Neural progenitor cell (in vitro differentiated cells): Measurements from ENCODE around the gene PRMT6. TPM values are rescaled to one million over a fixed set of nuclear protein-coding genes. Genes with fewer than 3 reads are reported as not detected.

Experiments used
- DNase-seq: peaks from one replicate; pipeline ENCODE4 v3.0.0-alpha.2; 2016; ENCODE audit warnings: low spot score
- H2AFZ ChIP-seq: fragments of 200-600 bp; sonication (generic); replicated peaks from 2 replicates; pipeline ENCODE4 v1.6.1; 2016; ENCODE audit warnings: antibody characterized with exemption
- H3F3A ChIP-seq: fragments of 200-600 bp; sonication (generic); 2 replicates; pipeline ENCODE4 v1.6.1; 2016; ENCODE audit warnings: antibody characterized with exemption, low read depth
- H3K27ac ChIP-seq: fragments of 200-600 bp; sonication (generic); 2 replicates; pipeline ENCODE4 v1.5.1; 2016; ENCODE audit warnings: mild to moderate bottlenecking
- H3K27me3 ChIP-seq: fragments of 200-600 bp; sonication (generic); 2 replicates; pipeline ENCODE4 v1.6.1; 2016; ENCODE audit warnings: mild to moderate bottlenecking, moderate library complexity
- H3K36me3 ChIP-seq: fragments of 200-600 bp; sonication (generic); 2 replicates; pipeline ENCODE4 v1.5.1; 2016
- H3K4me1 ChIP-seq: fragments of 200-600 bp; sonication (generic); 2 replicates; pipeline ENCODE4 v1.6.1; 2016; ENCODE audit warnings: mixed run types
- H3K4me2 ChIP-seq: fragments of 200-600 bp; sonication (generic); 2 replicates; pipeline ENCODE4 v1.6.1; 2016
- H3K4me3 ChIP-seq: fragments of 200-600 bp; sonication (generic); 2 replicates; pipeline ENCODE4 v1.5.1; 2016
- H3K79me2 ChIP-seq: fragments of 200-600 bp; sonication (generic); 2 replicates; pipeline ENCODE4 v1.6.1; 2016; ENCODE audit warnings: low read depth
- H3K9ac ChIP-seq: fragments of 200-600 bp; sonication (generic); 2 replicates; pipeline ENCODE4 v1.6.1; 2016
- H3K9me3 ChIP-seq: fragments of 200-600 bp; sonication (generic); 2 replicates; pipeline ENCODE4 v1.5.1; 2016; ENCODE audit warnings: low read depth
- H4K20me1 ChIP-seq: fragments of 200-600 bp; sonication (generic); 2 replicates; pipeline ENCODE4 v1.6.1; 2016; ENCODE audit warnings: low read depth
- H3K27ac Mint-ChIP-seq: 3 replicates; pipeline ENCODE4 v1.8.0; 2021; ENCODE audit warnings: mixed read lengths
- H3K27me3 Mint-ChIP-seq: 2 replicates; pipeline ENCODE4 v1.8.0; 2022; ENCODE audit warnings: low read depth, mild to moderate bottlenecking, inconsistent platforms, moderate library complexity, mixed read lengths; ENCODE audit not compliant: insufficient read depth
- H3K36me3 Mint-ChIP-seq: 3 replicates; pipeline ENCODE4 v1.8.0; 2021; ENCODE audit warnings: mixed read lengths
- H3K4me1 Mint-ChIP-seq: 3 replicates; pipeline ENCODE4 v1.8.0; 2021; ENCODE audit warnings: mixed read lengths
- H3K4me3 Mint-ChIP-seq: 3 replicates; pipeline ENCODE4 v1.8.0; 2021; ENCODE audit warnings: mild to moderate bottlenecking, moderate library complexity, mixed read lengths
- H3K9me3 Mint-ChIP-seq: 3 replicates; pipeline ENCODE4 v1.8.0; 2020; ENCODE audit warnings: mixed read lengths
- EZH2 ChIP-seq: fragments of 200-600 bp; sonication (generic); IDR thresholded peaks from 2 replicates; pipeline ENCODE4 v1.6.1; 2017; ENCODE audit warnings: antibody characterized with exemption, mild to moderate bottlenecking, moderate library complexity
- EZH2phosphoT487 ChIP-seq: fragments of 200-600 bp; sonication (generic); IDR thresholded peaks from 2 replicates; pipeline ENCODE4 v1.6.1; 2017; ENCODE audit warnings: antibody characterized with exemption
- total RNA-seq: library from RNA; depleted of rRNA; stranded (reverse); fragments of >200 nt; gene quantifications from 2 replicates; pipeline ENCODE4 v1.2.3, GENCODE V29; 2015; ENCODE audit warnings: low replicate concordance
- TF ChIP-seq, protein P1 (sequence below): fragments of 200-600 bp; sonication (generic); IDR thresholded peaks from 2 replicates; pipeline ENCODE4 v1.5.1; 2017; ENCODE audit warnings: antibody characterized with exemption, mild to moderate bottlenecking

Gene PRMT6
- total RNA-seq = 33.1 and 40.3 TPM in 2 replicates

- DNase-seq = peak; percentile 91
- H3K27ac ChIP-seq = peak within 1 kb of the TSS; percentile 15
- TF ChIP-seq, protein P1, sequence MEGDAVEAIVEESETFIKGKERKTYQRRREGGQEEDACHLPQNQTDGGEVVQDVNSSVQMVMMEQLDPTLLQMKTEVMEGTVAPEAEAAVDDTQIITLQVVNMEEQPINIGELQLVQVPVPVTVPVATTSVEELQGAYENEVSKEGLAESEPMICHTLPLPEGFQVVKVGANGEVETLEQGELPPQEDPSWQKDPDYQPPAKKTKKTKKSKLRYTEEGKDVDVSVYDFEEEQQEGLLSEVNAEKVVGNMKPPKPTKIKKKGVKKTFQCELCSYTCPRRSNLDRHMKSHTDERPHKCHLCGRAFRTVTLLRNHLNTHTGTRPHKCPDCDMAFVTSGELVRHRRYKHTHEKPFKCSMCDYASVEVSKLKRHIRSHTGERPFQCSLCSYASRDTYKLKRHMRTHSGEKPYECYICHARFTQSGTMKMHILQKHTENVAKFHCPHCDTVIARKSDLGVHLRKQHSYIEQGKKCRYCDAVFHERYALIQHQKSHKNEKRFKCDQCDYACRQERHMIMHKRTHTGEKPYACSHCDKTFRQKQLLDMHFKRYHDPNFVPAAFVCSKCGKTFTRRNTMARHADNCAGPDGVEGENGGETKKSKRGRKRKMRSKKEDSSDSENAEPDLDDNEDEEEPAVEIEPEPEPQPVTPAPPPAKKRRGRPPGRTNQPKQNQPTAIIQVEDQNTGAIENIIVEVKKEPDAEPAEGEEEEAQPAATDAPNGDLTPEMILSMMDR = no peak
- peak; percentile 57 for TF ChIP-seq EZH2
- no peak for TF ChIP-seq EZH2phosphoT487
- H3K27me3 Mint-ChIP-seq = peaks cover 7% of the 10 kb centered on the region
- H3K4me2 ChIP-seq = peak within 1 kb of the TSS; percentile 92
- H3K36me3 ChIP-seq = no peaks in the 10 kb centered on the region
- peak within 1 kb of the TSS; percentile 59 for H3K4me3 ChIP-seq
- H3K27me3 ChIP-seq = no peaks in the 10 kb centered on the region
- H2AFZ ChIP-seq = peak within 1 kb of the TSS; percentile 79
- H3K9ac ChIP-seq = peak within 1 kb of the TSS; percentile 48
- H3K4me3 Mint-ChIP-seq = peak within 1 kb of the TSS; percentile 96
- no peaks in the 10 kb centered on the region for H3K9me3 Mint-ChIP-seq
- H3K36me3 Mint-ChIP-seq = peaks cover 3% of the 10 kb centered on the region
- H3F3A ChIP-seq = peaks cover 3% of the 10 kb centered on the region
- peak within 1 kb of the TSS; percentile 94 for H3K27ac Mint-ChIP-seq
- peaks cover 33% of the 10 kb centered on the region for H3K79me2 ChIP-seq
- H3K9me3 ChIP-seq = no peaks in the 10 kb centered on the region
- peaks cover 23% of the 10 kb centered on the region for H3K4me1 ChIP-seq
- H3K4me1 Mint-ChIP-seq = peaks cover 20% of the 10 kb centered on the region
- no peaks in the 10 kb centered on the region for H4K20me1 ChIP-seq
These were observed at the start of gene PRMT6 for GRCh38 chr1:107056426-107057196. Gene PRMT6, plus strand, starts transcription at chr1:107056674. Its CDS starts 42 bp downstream, at chr1:107056716.

GRCh38 chr1:107009281-107009680 is 47.2 kb upstream of the PRMT6 start:
- H3K4me3 ChIP-seq = no peak overlapping the region
- H4K20me1 ChIP-seq = no peaks in the 10 kb centered on the region
- H3K4me1 Mint-ChIP-seq = no peaks in the 10 kb centered on the region
- H3K27me3 ChIP-seq = no peaks in the 10 kb centered on the region
- H3K9me3 ChIP-seq = no peaks in the 10 kb centered on the region
- no peaks in the 10 kb centered on the region for H3K79me2 ChIP-seq
- H3K27ac ChIP-seq = no peak overlapping the region
- TF ChIP-seq EZH2 (no peak), EZH2phosphoT487 (no peak)
- TF ChIP-seq, protein P1 = no peak
- no peaks in the 10 kb centered on the region for H3K9me3 Mint-ChIP-seq
- H3K4me3 Mint-ChIP-seq = no peak overlapping the region
- H3K4me2 ChIP-seq = no peak overlapping the region
- no peak for DNase-seq
- H3F3A ChIP-seq = no peaks in the 10 kb centered on the region
- H3K4me1 ChIP-seq = no peaks in the 10 kb centered on the region
- H3K27ac Mint-ChIP-seq = no peak overlapping the region
- H3K27me3 Mint-ChIP-seq = no peaks in the 10 kb centered on the region
- no peaks in the 10 kb centered on the region for H3K36me3 Mint-ChIP-seq
- H2AFZ ChIP-seq = no peak overlapping the region
- H3K36me3 ChIP-seq = no peaks in the 10 kb centered on the region
- H3K9ac ChIP-seq = no peak overlapping the region

- no peak overlapping the region for H3K4me2 ChIP-seq
- H3K79me2 ChIP-seq = no peaks in the 10 kb centered on the region
- H3K36me3 ChIP-seq = no peaks in the 10 kb centered on the region
- no peaks in the 10 kb centered on the region for H3K27me3 ChIP-seq
- TF ChIP-seq EZH2phosphoT487 (no peak), EZH2 (no peak)
- TF ChIP-seq, protein P1 = no peak
- no peaks in the 10 kb centered on the region for H3K4me1 Mint-ChIP-seq
- no peak overlapping the region for H3K9ac ChIP-seq
- no peak overlapping the region for H3K4me3 Mint-ChIP-seq
- no peaks in the 10 kb centered on the region for H3K4me1 ChIP-seq
- no peaks in the 10 kb centered on the region for H3F3A ChIP-seq
- no peaks in the 10 kb centered on the region for H3K27me3 Mint-ChIP-seq
- no peaks in the 10 kb centered on the region for H3K9me3 Mint-ChIP-seq
- no peaks in the 10 kb centered on the region for H3K36me3 Mint-ChIP-seq
- no peak for DNase-seq
- no peak overlapping the region for H3K4me3 ChIP-seq
- no peak overlapping the region for H3K27ac Mint-ChIP-seq
- H2AFZ ChIP-seq = peak overlapping the region; percentile 6
- H4K20me1 ChIP-seq = no peaks in the 10 kb centered on the region
- no peaks in the 10 kb centered on the region for H3K9me3 ChIP-seq
- H3K27ac ChIP-seq = no peak overlapping the region
These were observed 45.9 kb upstream of the PRMT6 start for GRCh38 chr1:107010582-107010981.
